Breast epithelium (tissue), 4 donors: ENCODE results near the gene GAS7. TPM values are rescaled to one million over a fixed set of nuclear protein-coding genes. Genes with fewer than 3 reads are reported as not detected.

ENCODE experiments used
- DNase-seq, 2 donors: peaks; one replicate each; pipeline ENCODE4 v3.0.0-alpha.2; 2019; ENCODE audit warnings: low spot score in 2 of 2
- H3K27ac ChIP-seq, 2 donors: fragments of 200-600 bp; sonication (generic) in 1 of 2; one replicate each; pipeline ENCODE4 v1.5.1; 2016 to 2019; ENCODE audit warnings: mild to moderate bottlenecking in 1 of 2
- H3K27me3 ChIP-seq, 2 donors: fragments of 200-600 bp; sonication (generic) in 1 of 2; one replicate each; pipeline versions ENCODE4 v1.5.1 to v1.6.0; 2017 to 2019; ENCODE audit warnings: control low read depth in 1 of 2, mild to moderate bottlenecking in 1 of 2
- H3K36me3 ChIP-seq: fragments of 200-600 bp; one replicate; pipeline ENCODE4 v1.5.1; 2019
- H3K4me1 ChIP-seq, 2 donors: fragments of 200-600 bp; sonication (generic); one replicate each; pipeline ENCODE4 v1.5.1; 2016 to 2019; ENCODE audit warnings: control low read depth in 1 of 2
- H3K4me3 ChIP-seq, 3 donors: fragments of 200-600 bp; sonication (generic); 1 replicate in 2 of 3; 2 replicates in 1 of 3; pipeline ENCODE4 v1.5.1; 2016 to 2019; ENCODE audit warnings: mild to moderate bottlenecking in 3 of 3, moderate library complexity in 2 of 3
- H3K9me3 ChIP-seq, 2 donors: fragments of 200-600 bp; sonication (generic) in 1 of 2; one replicate each; pipeline ENCODE4 v1.5.1; 2016 to 2019; ENCODE audit warnings: control low read depth in 1 of 2
- POLR2A ChIP-seq: fragments of 450-650 bp; IDR thresholded peaks from one replicate; pipeline ENCODE4 v1.6.1; 2016; ENCODE audit warnings: antibody characterized with exemption, mild to moderate bottlenecking, moderate library complexity
- POLR2AphosphoS5 ChIP-seq, 3 donors: sonication (generic); formaldehyde crosslinking; IDR thresholded peaks; one replicate each; pipeline ENCODE4 v1.6.1; 2017; ENCODE audit warnings: antibody characterized with exemption in 3 of 3
- intact Hi-C: fragments of 100-400 bp; cut with DNase I; formaldehyde crosslinking; loops from one replicate; pipeline ENCODE4 v1.15.1; 2023; ENCODE audit warnings: low total_unique reads
- total RNA-seq, 3 donors: library from RNA; depleted of rRNA; stranded (reverse); fragments of >200 nt; gene quantifications; one replicate each; pipeline ENCODE4 v1.1.0, GENCODE V29; 2016
- TF ChIP-seq, protein P1 (sequence below), 3 donors: fragments of 450-650 bp; IDR thresholded peaks; one replicate each; pipeline ENCODE4 v1.5.1; 2016 to 2017; ENCODE audit warnings: antibody characterized with exemption in 3 of 3, mild to moderate bottlenecking in 3 of 3, moderate library complexity in 3 of 3

GAS7 gene
- total RNA-seq, 3 donors from 2014 or later = 21.8 to 62.2 (median 33.4) TPM

- TF ChIP-seq POLR2A (no peak), POLR2AphosphoS5 (IDR thresholded peaks at IDR 0.05) (no peak)
- TF ChIP-seq, protein P1, sequence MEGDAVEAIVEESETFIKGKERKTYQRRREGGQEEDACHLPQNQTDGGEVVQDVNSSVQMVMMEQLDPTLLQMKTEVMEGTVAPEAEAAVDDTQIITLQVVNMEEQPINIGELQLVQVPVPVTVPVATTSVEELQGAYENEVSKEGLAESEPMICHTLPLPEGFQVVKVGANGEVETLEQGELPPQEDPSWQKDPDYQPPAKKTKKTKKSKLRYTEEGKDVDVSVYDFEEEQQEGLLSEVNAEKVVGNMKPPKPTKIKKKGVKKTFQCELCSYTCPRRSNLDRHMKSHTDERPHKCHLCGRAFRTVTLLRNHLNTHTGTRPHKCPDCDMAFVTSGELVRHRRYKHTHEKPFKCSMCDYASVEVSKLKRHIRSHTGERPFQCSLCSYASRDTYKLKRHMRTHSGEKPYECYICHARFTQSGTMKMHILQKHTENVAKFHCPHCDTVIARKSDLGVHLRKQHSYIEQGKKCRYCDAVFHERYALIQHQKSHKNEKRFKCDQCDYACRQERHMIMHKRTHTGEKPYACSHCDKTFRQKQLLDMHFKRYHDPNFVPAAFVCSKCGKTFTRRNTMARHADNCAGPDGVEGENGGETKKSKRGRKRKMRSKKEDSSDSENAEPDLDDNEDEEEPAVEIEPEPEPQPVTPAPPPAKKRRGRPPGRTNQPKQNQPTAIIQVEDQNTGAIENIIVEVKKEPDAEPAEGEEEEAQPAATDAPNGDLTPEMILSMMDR (IDR thresholded peaks at IDR 0.05) = no peak
- intact Hi-C loops = no loop called here
- DNase-seq = no peak
- H3K4me1 ChIP-seq = peaks cover 0 to 12% of the 10 kb centered on the region in 2 donors
- H3K27me3 ChIP-seq = no peaks in the 10 kb centered on the region
- peak overlapping the region in 1 of 2 donors; percentile 61 for H3K27ac ChIP-seq
- no peaks in the 10 kb centered on the region for H3K36me3 ChIP-seq
- H3K4me3 ChIP-seq = no peak overlapping the region
- no peaks in the 10 kb centered on the region for H3K9me3 ChIP-seq
These were observed 167.3 kb downstream of the GAS7 start for GRCh38 chr17:10031127-10031526.

DNA sequence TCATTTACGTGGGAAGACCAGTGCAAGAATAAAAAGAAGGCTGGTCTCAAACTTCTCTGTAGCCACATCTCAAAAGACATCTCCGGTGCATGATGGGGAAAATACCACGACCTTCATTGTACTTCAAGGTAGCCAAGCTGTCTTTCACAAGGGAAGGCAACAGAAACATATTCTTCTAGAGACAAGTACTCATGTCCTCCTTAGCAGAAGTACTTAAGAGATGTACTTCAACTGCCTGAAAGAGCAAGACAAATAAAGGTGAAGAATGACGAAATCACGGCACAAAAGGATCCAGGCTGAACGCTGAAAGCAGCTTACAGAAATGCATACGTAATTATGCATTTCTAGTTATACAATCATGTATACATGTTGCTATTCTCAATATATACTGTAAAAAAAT, 169.3 kb downstream of the GAS7 start:
- no peak for DNase-seq
- H3K27me3 ChIP-seq = no peaks in the 10 kb centered on the region
- peaks cover 0 to 12% of the 10 kb centered on the region in 2 donors for H3K4me1 ChIP-seq
- H3K27ac ChIP-seq = no peak overlapping the region
- intact Hi-C loops = no loop called here
- no peaks in the 10 kb centered on the region for H3K9me3 ChIP-seq
- no peaks in the 10 kb centered on the region for H3K36me3 ChIP-seq
- H3K4me3 ChIP-seq = no peak overlapping the region
- TF ChIP-seq, protein P1 (IDR thresholded peaks at IDR 0.05) = no peak
- TF ChIP-seq POLR2A (no peak), POLR2AphosphoS5 (IDR thresholded peaks at IDR 0.05) (no peak)

GRCh38 chr17:10025976-10026901, 172.2 kb downstream of the GAS7 start:
- intact Hi-C loops = no loop called here
- peak overlapping the region in 1 of 3 donors; percentile 31 for H3K4me3 ChIP-seq
- H3K9me3 ChIP-seq = no peaks in the 10 kb centered on the region
- no peak for DNase-seq
- H3K27me3 ChIP-seq = no peaks in the 10 kb centered on the region
- H3K36me3 ChIP-seq = no peaks in the 10 kb centered on the region
- peak overlapping the region in 1 of 2 donors; percentile 52 for H3K27ac ChIP-seq
- no peak for TF ChIP-seq POLR2A
- no peak for TF ChIP-seq POLR2AphosphoS5 (IDR thresholded peaks at IDR 0.05)
- TF ChIP-seq, protein P1 (IDR thresholded peaks at IDR 0.05) = no peak
- H3K4me1 ChIP-seq = peaks cover 0 to 6% of the 10 kb centered on the region in 2 donors

- TF ChIP-seq POLR2A (no peak), POLR2AphosphoS5 (IDR thresholded peaks at IDR 0.05) (no peak)
- TF ChIP-seq, protein P1 (IDR thresholded peaks at IDR 0.05) = no peak
- peaks cover 0 to 6% of the 10 kb centered on the region in 2 donors for H3K4me1 ChIP-seq
- no peak for DNase-seq
- no peaks in the 10 kb centered on the region for H3K36me3 ChIP-seq
- no peak overlapping the region for H3K27ac ChIP-seq
- H3K27me3 ChIP-seq = no peaks in the 10 kb centered on the region
- H3K9me3 ChIP-seq = no peaks in the 10 kb centered on the region
- H3K4me3 ChIP-seq = no peak overlapping the region
- intact Hi-C loops = no loop called here
These were observed 173.2 kb downstream of the GAS7 start for GRCh38 chr17:10025224-10025623.

DNA sequence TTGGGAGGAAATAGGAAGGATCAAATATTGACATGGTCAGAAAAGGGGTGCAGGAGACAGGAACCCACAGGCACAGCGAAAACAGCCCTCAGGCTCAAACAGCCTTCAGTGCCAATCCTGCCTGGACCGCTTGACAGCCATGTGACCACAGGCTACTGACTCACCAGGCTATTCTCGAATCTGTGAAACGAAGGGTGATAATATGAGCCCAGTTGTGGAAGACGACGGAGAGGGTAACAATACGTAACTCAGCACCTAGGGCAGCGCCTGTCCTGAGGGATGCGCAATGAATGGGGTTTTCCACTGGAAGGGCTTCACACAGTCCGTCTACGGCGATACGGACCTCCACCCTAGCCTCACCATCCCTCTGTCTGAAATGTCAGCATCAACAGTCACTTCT, 176.0 kb downstream of the GAS7 start:
- Histone ChIP-seq H3K9me3 (no peaks in the 10 kb centered on the region), H3K27me3 (no peaks in the 10 kb centered on the region), H3K36me3 (no peaks in the 10 kb centered on the region), H3K4me3 (no peak overlapping the region), H3K27ac (peak overlapping the region in 1 of 2 donors; percentile 32), H3K4me1 (peaks cover 0 to 6% of the 10 kb centered on the region in 2 donors)
- intact Hi-C loops = no loop called here
- TF ChIP-seq POLR2AphosphoS5 (IDR thresholded peaks at IDR 0.05) (peak in 1 of 3 donors; percentile 48), POLR2A (no peak)
- TF ChIP-seq, protein P1 (IDR thresholded peaks at IDR 0.05) = no peak
- no peak for DNase-seq
